GM18505 (cell line): Measurements from ENCODE around the gene SPTBN1.

ENCODE experiments used
- ATAC-seq: cut with Tn5 transposase; IDR thresholded peaks from one replicate; pipeline ENCODE4 v1.9.1; 2021; ENCODE audit not compliant: unreplicated experiment
- POLR2A ChIP-seq: IDR thresholded peaks from 4 replicates; pipeline ENCODE4 v1.6.1; 2011; ENCODE audit warnings: borderline replicate concordance; ENCODE audit not compliant: insufficient read depth, insufficient read length; ENCODE audit errors: extremely low read depth

SPTBN1 gene

GRCh38 chr2:54590216-54591120 lies 134.3 kb downstream of the SPTBN1 start:
- no peak for ATAC-seq
- no peak for TF ChIP-seq POLR2A

- no peak for ATAC-seq
- no peak for TF ChIP-seq POLR2A
Measured at GRCh38 chr2:54591551-54591950, 135.4 kb downstream of the SPTBN1 start.

- TF ChIP-seq POLR2A = no peak
- no peak for ATAC-seq
Measured at GRCh38 chr2:54593249-54593648, 137.1 kb downstream of the SPTBN1 start.

GRCh38 chr2:54594048-54594447 lies 137.9 kb downstream of the SPTBN1 start:
- ATAC-seq = no peak
- TF ChIP-seq POLR2A = no peak

GRCh38 chr2:54595161-54595803 lies 139.2 kb downstream of the SPTBN1 start:
- ATAC-seq = no peak
- no peak for TF ChIP-seq POLR2A

- no peak for ATAC-seq
- no peak for TF ChIP-seq POLR2A
Measured at GRCh38 chr2:54595999-54596902, 140.1 kb downstream of the SPTBN1 start.

GRCh38 chr2:54597153-54597848 lies 141.2 kb downstream of the SPTBN1 start:
- ATAC-seq = no peak
- TF ChIP-seq POLR2A = no peak

GRCh38 chr2:54598347-54599325 lies 142.5 kb downstream of the SPTBN1 start:
- ATAC-seq = no peak
- TF ChIP-seq POLR2A = no peak

GRCh38 chr2:54599326-54599710 lies 143.2 kb downstream of the SPTBN1 start:
- ATAC-seq = no peak
- no peak for TF ChIP-seq POLR2A

GRCh38 chr2:54599914-54600313 lies 143.8 kb downstream of the SPTBN1 start:
- TF ChIP-seq POLR2A = no peak
- ATAC-seq = no peak

- no peak for ATAC-seq
- no peak for TF ChIP-seq POLR2A
Measured at GRCh38 chr2:54601339-54601738, 145.2 kb downstream of the SPTBN1 start.

- no peak for TF ChIP-seq POLR2A
- no peak for ATAC-seq
Measured at GRCh38 chr2:54602736-54603322, 146.7 kb downstream of the SPTBN1 start.

- TF ChIP-seq POLR2A = no peak
- no peak for ATAC-seq
Measured at GRCh38 chr2:54603357-54603756, 147.2 kb downstream of the SPTBN1 start.
